Natural killer cell treated with Interleukin-12 subunit alpha and Interleukin-12 subunit beta and Interleukin-15 and Interleukin-18, amount 100 ng/mL, for 72 hours (primary cell): ENCODE data around the gene ADAMTS14. TPM values are rescaled to one million over a fixed set of nuclear protein-coding genes. Genes with fewer than 3 reads are reported as not detected.

ENCODE experiments used
- total RNA-seq, 2 donors: library from RNA; stranded (reverse); gene quantifications; one replicate each; pipeline ENCODE4 v1.2.3, GENCODE V29; 2022

The ADAMTS14 gene
- total RNA-seq, 2 donors from 2014 or later: 0.07 to 0.61 TPM

Other genes with a start within 250 kb of the ADAMTS14 start
- gene NODAL, start 230.8 kb upstream of the ADAMTS14 start, total RNA-seq: not detected
- 1 to 10 TPM in 1 of 2 donors, under 1 TPM in 1; 0.33 to 1.4 TPM for gene PALD1, start 193.7 kb upstream of the ADAMTS14 start, total RNA-seq
- gene PRF1, start 69.8 kb upstream of the ADAMTS14 start, total RNA-seq: 1,000 to 10,000 TPM in 1 of 2 donors, 100 to 1,000 TPM in 1; 497 to 1,157 TPM
- not detected for gene TBATA, start 112.9 kb downstream of the ADAMTS14 start, total RNA-seq
- 10 to 100 TPM; 27.4 to 40.5 TPM for gene SGPL1, start 143.4 kb downstream of the ADAMTS14 start, total RNA-seq
- gene PCBD1, start 216.1 kb downstream of the ADAMTS14 start, total RNA-seq: 10 to 100 TPM; 32.6 to 44.9 TPM